Activated gamma-delta T cell treated with anti-CD3 and anti-CD28 coated beads, Interleukin-2, amount 50 U/mL, for 16 hours (primary cell): Measurements from ENCODE around the gene FAM151A.

Experiments
- DNase-seq: peaks from one replicate; pipeline ENCODE4 v3.0.0-alpha.2; 2020; ENCODE audit warnings: low read depth

Gene FAM151A

DNA sequence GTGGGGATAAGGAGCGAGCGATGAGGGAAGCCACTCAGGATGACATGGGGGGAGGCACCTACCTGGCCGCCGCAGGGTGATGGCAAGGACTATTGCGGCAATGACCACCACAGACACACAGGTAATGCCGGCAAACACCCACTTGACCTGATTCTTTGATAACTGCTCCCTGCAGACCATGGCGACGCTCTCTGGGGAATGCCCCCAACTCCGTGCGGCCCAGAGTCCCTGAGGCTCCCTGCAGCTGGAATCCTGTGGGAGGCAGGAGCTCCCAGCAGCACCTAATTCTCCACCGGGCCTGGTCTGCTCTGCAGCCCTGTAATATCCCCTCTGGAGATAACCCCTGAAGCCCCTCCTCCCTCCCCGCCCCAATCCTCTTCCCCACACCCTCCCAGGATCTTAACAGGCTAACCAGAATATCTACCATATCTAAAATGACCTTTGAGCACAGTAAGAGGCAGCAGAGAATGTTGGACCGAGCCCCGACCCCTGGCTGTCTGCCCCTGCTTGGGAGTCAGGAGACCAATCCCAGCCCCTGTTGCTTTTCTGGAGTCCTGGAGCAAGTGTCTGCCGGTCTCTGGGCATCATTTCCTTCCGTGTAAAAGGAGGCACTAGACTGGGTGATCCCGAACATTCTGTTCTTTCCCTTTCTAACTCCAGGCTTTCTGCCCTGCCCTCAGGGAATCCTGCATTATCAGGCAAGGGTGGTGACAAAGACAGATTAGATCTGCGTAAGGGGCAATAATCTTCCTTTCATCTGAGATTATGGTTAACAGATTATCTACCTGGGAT lies at the start of gene FAM151A:
Gene FAM151A, minus strand, starts transcription at position 310 of the 792 bp plus-strand sequence. Its CDS starts 130 bp downstream, at position 180.
- DNase-seq = no peak

DNA sequence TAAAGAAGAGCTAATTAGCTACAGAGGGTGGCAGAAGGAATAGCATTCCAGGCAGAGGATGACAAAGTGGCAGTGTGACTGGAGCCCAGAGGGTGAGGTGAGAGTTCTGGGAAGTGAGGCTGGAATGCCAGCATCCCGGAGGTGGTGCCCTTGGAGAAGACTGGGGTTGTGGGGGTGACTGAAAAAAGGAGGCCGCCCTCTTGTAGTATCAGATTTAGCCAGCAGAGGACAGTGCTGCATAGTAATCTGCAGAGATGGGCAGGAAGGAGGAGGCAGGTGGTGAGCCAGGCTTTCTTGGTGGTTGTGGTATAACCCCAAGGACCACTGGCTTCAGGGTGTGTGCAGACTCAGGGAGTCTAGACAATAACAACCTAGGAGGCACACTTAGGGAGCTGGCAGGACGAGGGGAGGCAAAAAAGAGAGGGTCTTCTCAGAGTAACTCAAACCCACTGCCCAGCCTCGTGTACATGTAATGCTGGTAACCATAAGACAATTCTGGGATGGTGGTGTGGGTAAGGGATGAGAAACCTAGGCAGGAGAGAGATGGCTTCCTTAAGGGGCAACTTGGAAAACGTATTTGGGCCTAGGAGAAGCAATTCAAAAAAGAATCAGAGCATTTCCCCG lies 48.8 kb upstream of the FAM151A start:
- DNase-seq = peak; percentile 46

DNA sequence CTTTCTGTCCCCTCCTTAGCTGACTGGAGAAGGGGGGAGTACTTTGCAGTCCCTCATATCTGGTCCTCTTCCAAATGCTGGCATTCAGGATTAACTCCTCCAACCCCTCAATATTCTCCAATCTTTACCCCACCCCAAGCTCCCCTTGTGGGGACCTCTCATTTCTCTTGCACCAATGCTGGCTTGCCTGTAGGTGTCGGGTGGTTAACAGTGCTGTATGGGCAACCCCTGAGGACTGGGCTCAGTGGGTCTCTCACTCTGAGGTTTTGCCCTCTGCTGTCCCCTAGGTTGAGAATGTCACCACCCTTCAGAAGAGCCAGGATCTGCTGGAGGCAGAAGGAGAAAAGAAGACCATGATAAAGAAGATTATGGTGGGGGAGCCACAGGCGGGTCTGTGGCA lies 45.2 kb upstream of the FAM151A start:
- DNase-seq = no peak

DNA sequence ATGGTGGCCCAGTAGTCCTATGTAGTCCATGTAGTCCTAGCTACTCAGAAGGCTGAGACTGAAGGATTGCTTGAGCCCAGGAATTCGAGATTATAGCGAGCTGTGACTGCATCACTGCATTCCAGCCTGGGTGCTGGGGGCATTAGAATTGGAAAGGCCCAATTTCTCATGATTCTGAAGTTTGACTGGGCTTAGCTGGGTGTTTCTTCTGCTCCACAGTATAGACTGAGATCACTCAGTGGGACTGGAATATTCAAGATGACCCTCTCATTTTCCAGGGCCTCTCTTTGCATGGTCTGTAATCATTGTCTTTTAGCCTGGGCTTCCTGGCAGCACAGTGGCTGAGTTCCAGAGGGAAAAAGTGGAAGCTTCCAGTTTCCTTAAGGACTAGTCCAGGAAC lies 44.5 kb upstream of the FAM151A start:
- no peak for DNase-seq

DNA sequence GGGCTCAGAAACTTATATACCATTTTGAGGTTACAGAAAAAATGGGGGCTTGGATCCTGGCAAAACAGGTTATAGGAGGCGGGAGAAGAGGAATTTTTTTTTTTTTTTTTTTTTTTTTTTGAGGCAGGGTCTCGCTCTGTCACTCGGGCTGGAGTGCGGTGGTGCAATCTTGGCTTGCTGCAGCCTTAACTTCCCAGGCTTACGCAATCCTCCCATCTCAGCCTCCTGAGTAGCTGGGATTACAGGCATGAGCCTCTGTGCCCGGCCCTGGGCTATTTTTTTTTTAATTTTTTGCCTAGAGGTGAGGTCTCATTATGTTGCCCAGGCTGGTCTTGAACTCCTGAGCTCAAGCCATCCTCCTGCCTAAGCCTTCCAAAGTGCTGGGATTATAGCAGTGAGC lies 43.0 kb upstream of the FAM151A start:
- DNase-seq = no peak

DNA sequence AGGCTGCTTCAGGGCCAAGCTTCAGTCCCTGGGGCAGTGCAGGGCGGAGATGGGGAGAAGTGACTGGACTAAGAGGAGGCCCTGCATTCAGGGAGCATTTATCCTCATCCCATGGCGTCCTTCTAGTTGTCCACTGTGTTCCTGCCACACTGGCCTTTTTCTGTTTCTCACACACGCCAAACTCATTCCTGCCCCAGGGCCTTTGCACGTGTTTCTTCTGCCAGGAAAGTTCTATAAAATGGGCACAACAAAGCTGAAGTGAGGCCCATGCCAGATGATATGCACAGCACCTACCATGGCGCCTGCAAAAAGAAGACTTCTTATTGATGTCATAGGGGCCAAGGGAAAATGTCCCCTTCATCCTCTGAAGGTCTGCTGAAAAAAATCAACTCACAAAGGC lies 42.5 kb upstream of the FAM151A start:
- DNase-seq = no peak

DNA sequence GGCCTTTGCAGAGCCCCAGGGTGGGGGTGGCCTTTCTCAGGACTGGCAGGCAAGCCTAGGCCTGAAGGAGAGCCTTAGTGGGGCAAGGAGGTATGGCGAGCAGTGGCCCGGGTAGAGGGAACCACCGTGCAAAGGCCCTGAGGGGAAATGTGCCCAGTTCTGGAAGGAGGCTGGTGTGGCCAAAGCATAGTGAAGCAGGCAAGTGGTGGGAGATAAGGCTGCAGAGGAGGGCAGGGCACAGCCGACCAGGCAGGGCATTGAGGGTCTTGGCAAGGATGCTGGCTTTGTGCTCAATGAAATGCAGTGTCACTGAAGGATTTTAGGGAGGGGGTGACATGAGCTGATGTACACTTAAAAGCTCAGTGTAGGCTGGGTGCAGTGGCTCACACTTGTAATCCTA lies 41.0 kb upstream of the FAM151A start:
- no peak for DNase-seq

DNA sequence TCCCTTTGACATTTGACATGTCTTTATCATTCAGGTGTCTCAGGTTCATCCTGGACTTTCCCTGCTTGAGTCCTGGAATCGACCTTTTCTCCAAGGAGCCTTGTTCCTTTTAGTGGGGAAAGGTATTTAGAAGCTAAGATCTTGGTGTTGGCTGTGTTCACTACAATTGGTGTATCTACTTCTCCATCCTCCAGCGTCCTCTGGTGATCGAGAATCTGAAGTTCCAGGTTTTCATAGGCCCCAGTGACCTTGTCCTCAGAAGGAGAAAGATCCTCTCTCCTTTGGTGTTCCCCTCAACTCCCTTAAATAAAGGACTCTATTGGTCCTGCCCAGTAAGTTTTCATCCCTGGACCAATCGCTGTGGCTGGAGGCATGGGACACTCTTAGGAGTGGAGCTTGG lies 40.4 kb upstream of the FAM151A start:
- no peak for DNase-seq

DNA sequence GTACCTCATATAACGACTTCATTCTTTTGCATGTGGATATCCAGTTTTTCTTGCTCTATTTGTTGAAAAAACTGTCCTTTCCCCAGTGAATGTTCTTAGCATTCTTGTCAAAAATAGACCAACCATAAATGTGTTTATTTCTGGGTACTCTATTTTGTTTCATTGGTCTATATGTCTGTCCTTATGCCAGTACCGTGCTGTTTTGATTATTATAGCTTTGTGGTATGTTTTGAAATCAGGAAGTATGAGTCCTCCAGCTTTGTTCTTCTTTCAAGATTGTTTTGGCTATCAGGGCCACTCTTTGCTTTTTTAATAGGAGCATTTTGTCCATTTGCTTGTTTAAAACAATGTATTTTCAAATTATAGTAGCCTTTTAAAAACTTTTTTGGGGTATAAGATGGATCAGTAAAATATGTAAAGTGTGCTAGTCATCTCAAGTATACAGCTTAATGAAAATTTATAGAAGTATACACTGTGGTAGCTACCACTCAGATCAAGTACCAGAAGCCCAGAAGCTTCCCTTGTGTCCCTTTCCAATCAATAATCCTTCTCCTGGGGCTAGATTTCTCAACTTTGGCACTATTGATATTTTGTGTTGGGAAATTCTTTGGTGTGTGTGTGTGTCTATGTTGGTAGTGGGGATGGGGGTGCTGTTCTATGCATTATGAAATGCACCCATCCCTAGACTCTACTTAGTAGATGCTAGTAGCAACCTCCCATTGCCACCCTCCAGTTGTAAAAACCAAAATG lies 35.0 kb upstream of the FAM151A start:
- no peak for DNase-seq

DNA sequence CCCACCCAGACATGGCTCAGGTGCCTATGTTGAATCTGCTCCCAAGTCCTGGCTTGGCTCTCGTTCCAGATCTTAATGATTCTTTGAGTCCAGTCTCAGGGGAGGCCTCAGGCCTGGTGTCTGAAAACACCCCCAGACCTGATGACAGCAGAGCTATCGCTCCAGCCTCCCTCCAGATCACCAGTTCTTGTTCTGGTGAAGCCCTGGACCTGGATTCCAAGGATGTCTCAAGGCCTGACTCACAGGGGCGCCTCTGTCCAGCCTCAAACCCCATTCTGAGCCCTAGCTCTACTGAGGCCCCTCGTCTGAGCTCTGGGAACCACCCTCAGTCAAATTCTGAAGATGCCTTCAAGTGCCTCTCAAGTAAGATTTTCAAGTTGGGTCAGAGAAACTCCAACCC lies 29.7 kb upstream of the FAM151A start:
- DNase-seq = no peak

DNA sequence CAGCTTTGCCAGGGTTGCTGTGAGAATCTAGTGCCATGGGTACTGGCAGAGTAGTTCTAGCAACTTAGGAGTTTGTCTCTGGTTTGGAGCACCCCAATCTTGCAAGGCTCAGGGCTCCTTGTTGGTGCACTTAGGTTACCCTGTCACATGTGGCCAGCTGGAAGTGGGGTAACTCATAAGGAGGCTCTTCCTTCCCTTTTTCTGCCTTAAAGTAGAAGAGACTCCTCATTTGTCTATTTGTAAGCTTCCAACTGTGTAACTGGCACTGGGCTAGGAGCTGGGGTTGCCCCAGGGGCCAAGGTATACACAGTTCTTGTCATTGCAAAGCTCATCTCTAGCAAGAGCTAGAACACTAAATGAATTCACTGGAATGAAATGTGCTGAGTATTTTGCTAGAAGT lies 28.8 kb upstream of the FAM151A start:
- DNase-seq = no peak

DNA sequence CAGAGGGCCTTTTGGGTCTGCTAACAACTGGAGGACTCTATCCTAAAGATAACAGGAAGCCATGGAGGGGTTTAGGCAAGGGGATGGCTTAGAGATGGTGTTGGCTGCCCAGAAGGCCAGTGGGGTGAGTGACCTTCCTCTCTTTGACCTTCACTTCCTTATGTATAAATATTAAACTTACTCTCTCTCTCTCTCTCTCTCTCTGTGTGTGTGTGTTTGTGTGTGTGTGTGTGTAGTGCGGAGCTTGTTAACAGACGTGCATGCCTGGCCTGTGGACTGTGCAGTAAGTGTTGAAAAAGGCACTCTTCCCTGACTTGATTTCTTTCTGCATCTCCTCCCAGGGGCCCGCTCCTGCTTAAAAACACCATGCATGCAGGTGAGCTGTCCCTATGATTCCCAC lies 28.3 kb upstream of the FAM151A start:
- DNase-seq = no peak

DNA sequence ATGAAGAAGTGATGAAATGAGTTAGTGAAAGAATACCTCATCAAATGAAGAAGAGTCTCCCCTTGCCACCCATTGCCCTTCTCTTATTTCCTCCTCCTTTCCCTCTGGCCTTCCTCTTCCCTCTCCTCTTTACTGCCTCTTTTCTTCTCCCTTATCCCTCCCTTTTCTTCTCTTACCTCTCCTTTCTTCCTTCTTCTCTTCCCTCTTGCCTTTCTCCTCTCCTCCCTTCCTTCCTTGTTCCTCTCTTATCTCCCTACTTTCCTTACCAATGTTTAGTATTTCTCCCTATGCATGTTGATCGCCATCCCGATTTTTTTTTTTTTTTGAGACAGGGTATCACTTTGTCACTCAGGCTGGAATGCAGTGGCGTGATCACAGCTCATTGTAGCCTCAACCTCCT lies 27.1 kb upstream of the FAM151A start:
- DNase-seq = no peak

DNA sequence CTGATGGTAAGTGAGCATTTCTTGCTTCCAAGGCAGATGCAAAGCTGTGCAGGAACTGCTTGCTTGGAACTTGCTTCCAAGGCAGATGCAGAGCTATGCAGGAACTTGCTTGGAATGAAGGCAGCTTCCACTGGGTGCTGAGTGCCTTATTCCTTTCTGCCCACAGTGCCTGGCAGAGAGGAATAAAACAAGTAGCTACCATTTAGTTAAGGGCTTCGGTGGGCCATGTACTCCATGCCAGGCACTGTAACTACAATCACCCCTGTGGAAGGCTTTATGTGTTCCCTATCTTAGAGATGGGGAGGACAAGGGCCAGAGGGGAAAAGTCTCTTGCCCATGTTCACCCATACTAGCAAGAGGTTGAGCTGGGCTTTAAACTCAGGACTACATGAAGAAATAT lies 26.6 kb upstream of the FAM151A start:
- DNase-seq = no peak

DNA sequence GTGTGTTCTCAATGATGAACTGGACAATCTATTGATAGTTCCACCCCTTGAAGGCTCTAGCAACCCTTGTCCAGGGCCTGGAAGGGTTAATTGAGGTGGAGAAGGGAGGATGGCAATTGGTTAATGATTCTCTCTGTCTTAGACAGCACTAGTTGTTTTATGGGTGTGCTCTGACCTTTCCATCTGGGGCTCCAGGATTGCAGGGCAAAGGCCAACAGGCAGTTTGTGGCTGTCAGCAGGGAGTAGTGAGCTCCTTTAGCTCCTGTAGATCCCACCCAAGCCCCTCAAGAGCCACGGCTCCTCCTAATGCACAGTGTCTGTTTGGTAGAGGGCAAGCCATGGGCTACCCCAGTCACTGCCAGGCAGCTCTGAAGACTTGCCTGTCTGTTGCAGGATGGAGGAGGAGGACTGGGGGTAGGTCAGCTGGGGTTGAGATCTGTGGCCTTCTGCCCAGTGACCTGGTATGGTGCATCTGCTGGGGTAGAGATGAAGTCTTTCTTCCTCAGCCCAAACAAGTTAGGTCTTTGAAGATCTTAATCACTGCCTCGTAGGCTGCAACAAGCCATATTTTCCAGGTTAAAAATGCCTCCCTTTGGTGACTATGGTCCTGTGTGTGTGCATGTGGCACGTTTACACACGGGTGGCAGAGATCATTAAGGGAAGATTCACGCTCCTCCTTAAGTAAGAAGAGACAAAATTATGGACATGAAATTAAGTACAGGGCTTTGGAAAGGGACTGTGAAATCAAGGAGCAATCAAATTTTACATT lies 26.0 kb upstream of the FAM151A start:
- DNase-seq = no peak

DNA sequence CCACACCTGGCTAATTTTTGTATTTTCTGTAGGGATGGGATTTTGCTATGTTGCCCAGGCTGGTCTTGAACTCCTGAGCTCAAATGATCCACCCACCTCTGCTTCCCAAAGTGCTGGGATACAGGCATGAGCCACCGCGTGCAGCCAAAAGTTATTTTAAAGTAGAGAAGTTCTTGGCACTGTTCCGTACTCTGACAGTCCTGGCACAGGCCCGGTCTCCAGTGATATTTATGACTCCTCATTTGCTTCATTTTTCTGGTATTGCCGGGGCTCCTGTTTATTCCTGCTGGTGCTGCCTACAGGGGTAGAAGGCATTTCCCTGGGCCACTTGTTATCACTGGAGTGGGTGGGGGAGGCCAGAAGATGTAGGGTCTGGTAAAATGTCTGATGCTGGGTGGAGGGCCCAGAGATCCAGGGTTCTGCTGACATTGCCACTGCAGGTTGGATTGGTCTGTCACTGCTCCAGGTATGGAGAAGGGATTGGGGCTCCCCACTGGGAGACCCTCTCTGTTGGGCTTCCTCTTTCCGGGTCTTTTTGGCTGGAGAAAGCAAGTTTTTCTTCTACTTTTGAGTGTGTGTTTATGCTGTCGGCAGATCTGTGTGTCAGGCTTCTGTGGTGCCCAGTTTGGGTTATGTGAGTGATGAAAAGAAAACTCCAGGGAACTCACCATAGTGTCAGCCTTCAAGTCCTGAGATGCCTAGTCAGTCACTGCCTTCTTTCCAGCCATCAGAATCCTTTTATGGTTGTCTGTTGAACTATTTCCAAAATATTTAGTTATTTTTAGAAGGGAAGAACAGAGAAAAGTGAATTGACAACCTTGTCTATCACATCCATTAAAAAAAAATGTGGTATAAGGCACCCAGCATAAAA lies 22.7 kb upstream of the FAM151A start:
- no peak for DNase-seq

DNA sequence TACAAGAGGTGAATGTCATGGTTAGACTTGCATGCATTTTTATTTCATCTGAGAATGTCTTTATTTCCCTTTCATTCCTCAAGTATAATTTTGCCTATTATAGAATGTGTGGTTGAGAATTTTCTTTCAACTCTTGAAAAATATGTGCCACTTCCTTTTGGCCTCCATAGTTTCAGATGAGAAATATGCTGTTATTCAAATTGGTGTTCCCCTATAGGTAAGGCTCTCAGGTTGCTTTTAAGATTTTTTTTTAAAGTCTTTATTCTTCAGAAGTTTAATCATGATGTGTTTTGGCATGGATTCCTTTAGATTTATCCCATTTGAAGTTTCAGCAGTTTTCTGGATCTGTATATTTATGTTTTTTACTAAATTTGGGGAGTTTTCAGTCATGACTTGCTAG lies 20.4 kb upstream of the FAM151A start:
- DNase-seq = no peak

DNA sequence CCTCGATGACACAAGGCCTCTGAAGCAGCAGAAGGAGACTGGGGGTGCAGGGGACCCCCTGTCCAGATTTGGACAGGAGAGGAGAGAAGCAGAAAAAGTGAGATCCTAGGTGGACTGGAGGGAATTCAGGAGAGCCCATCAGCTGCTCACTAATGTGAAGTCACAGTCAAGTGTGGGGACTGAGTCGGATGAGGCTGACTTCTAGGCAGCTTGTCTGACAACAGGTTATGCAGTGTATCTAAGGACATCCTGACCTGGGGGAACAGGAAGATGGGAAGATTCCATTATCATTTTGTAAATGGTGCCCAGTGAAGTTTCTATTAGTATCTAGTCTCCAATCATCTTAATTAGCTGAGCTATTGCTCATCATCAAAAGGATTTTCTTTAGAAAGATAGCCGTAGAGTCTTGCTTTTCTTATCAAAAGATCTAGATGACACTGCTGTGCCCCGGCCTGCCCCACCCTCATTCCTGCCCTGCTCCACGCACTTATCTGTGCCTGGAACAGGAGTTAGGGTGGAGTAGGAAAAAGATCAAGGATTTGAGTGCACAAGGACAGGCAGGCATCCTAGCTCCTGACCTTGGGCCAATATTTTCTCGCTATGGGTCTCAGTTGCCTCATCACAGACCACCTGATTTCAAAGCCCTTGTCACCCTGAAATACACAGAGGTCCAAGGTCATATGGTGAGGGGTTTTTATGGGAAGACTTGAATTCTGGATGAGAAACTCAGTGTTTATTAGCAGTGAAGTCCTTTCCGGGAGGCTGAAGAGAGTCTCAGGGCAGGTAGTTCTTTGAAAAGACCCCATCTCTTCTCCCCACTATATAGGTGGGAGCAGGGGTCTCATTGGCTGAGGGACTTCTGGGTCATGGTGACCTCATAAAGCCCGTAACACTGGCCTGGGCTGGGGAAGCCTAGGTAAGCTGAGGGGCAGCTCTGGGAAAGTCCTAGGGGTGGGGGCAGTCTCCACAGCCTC lies 17.8 kb upstream of the FAM151A start, which contains the start of gene MROH7:
Gene MROH7, plus strand, starts transcription at position 924 of the 974 bp plus-strand sequence. CDS start 11,141 bp downstream, outside the sequence.
- no peak for DNase-seq

DNA sequence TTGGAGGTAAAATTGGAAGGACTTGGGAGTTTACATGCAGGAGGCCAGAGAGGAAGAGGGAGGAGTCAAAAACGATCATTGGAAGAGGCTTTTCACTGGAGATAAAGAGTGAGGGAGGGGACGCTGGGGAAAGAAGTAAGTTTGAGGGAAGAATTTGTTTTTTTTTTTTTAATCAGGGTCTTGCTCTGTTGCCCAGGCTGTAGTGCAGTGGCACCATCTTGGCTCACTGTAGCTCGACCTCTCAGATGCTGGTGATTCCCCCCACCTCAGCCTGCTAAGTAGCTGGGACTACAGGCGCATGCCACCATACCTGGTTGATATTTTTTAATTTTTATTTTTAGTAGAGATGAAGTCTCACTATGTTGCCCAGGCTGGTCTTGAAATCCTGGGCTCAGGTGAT lies 17.0 kb upstream of the FAM151A start:
- no peak for DNase-seq
